H1 (cell line): ENCODE measurements around the gene ANK3. TPM values are rescaled to one million over a fixed set of nuclear protein-coding genes. Genes with fewer than 3 reads are reported as not detected.

Source experiments
- CTCF ChIA-PET: fragments of 300-600 bp; sonication (Branson Sonifier 250); formaldehyde crosslinking; loops from one replicate; lab custom pipeline; 2021; ENCODE audit not compliant: partially characterized antibody; lab: Charles Lee
- POLR2A ChIA-PET: fragments of 300-600 bp; sonication (Branson Sonifier 250); formaldehyde crosslinking; loops from one replicate; lab custom pipeline; 2021; ENCODE audit warnings: inconsistent platforms; ENCODE audit not compliant: partially characterized antibody; lab: Charles Lee
- DNase-seq, 2 experiments: peaks; one replicate each; pipeline versions ENCODE4 v3.0.0 to v3.0.0-alpha.2; 2010 to 2022; ENCODE audit warnings: low spot score in 2 of 2, low read depth in 1 of 2, mixed read lengths in 1 of 2
- FAIRE-seq: peaks from 2 replicates; lab custom pipeline; 2011; peaks lifted over from hg19 to GRCh38; lab: Jason Lieb, UNC
- H2AFZ ChIP-seq: 2 replicates; pipeline ENCODE4 v1.8.1; 2012; ENCODE audit warnings: low read length, inconsistent platforms
- H2AK5ac ChIP-seq: 2 replicates; pipeline ENCODE4 v1.6.1; 2013; ENCODE audit warnings: low read depth, low read length
- H2BK120ac ChIP-seq: replicated peaks from 2 replicates; pipeline ENCODE3; 2013; ENCODE audit warnings: low read depth, low read length, inconsistent platforms
- H2BK12ac ChIP-seq: 2 replicates; pipeline ENCODE4 v1.6.1; 2013; ENCODE audit warnings: low read depth, low read length
- H2BK15ac ChIP-seq: 2 replicates; pipeline ENCODE4 v1.6.1; 2013; ENCODE audit warnings: low read length
- H2BK20ac ChIP-seq: 2 replicates; pipeline ENCODE4 v1.6.1; 2013; ENCODE audit warnings: low read length
- H2BK5ac ChIP-seq: 2 replicates; pipeline ENCODE4 v1.6.1; 2013; ENCODE audit warnings: low read depth, low read length
- H3K14ac ChIP-seq: 2 replicates; pipeline ENCODE4 v1.6.1; 2013; ENCODE audit warnings: inconsistent platforms; ENCODE audit not compliant: insufficient read length
- H3K18ac ChIP-seq: 2 replicates; pipeline ENCODE4 v1.6.1; 2013; ENCODE audit warnings: low read length; ENCODE audit errors: extremely low read depth
- H3K23ac ChIP-seq: 2 replicates; pipeline ENCODE4 v1.6.1; 2013; ENCODE audit warnings: inconsistent platforms; ENCODE audit not compliant: insufficient read length
- H3K23me2 ChIP-seq: 2 replicates; pipeline ENCODE4 v1.6.1; 2013; ENCODE audit warnings: low read depth, low read length
- H3K27ac ChIP-seq: 2 replicates; pipeline ENCODE4 v1.6.1; 2011; ENCODE audit warnings: low read depth, low read length, inconsistent platforms
- H3K27me3 ChIP-seq, 4 experiments: replicated peaks in 1 of 4; 1 replicate in 1 of 4; 2 replicates in 3 of 4; pipeline versions ENCODE4 v1.6.1 to v1.8.1; 2011 to 2013; ENCODE audit warnings: low read length in 3 of 4, mild to moderate bottlenecking in 3 of 4, inconsistent platforms in 2 of 4, mixed read lengths in 2 of 4, moderate library complexity in 1 of 4; ENCODE audit not compliant: control insufficient read depth in 3 of 4, insufficient read depth in 3 of 4; ENCODE audit errors: extremely low read depth in 1 of 4
- H3K36me3 ChIP-seq, 4 experiments: 2 replicates each; pipeline versions ENCODE4 v1.6.1 to v1.8.1; 2011 to 2013; ENCODE audit warnings: mild to moderate bottlenecking in 4 of 4, low read length in 3 of 4, moderate library complexity in 2 of 4, control low read depth in 1 of 4, inconsistent platforms in 1 of 4; ENCODE audit not compliant: insufficient read depth in 4 of 4, control insufficient read depth in 2 of 4
- H3K4ac ChIP-seq: replicated peaks from 2 replicates; pipeline ENCODE3; 2013; ENCODE audit warnings: low read length, low read depth, mixed read lengths, inconsistent platforms; ENCODE audit not compliant: insufficient read length
- H3K4me1 ChIP-seq, 4 experiments: replicated peaks in 1 of 4; 1 replicate in 1 of 4; 2 replicates in 3 of 4; pipeline versions ENCODE4 v1.6.1 to v1.8.1; 2011 to 2013; ENCODE audit warnings: low read length in 3 of 4, inconsistent platforms in 2 of 4, mixed read lengths in 1 of 4; ENCODE audit not compliant: insufficient read depth in 4 of 4, control insufficient read depth in 3 of 4
- H3K4me2 ChIP-seq, 2 experiments: 2 replicates each; pipeline versions ENCODE4 v1.6.1 to v1.8.1; 2011 to 2013; ENCODE audit warnings: low read depth in 2 of 2, low read length in 2 of 2, control low read depth in 1 of 2, inconsistent platforms in 1 of 2, mild to moderate bottlenecking in 1 of 2; ENCODE audit not compliant: insufficient read depth in 1 of 2
- H3K4me3 ChIP-seq, 4 experiments: fragments of 200-600, 300-600 bp in 1 of 4; sonication (generic), shearing (Covaris generic), sonication (Bioruptor Twin) in 1 of 4; 2 replicates each; pipeline versions ENCODE4 v1.5.1 to v1.8.1; 2011 to 2016; ENCODE audit warnings: low read length in 4 of 4, low read depth in 3 of 4, control low read depth in 2 of 4, inconsistent platforms in 2 of 4, mild to moderate bottlenecking in 2 of 4, mixed read lengths in 1 of 4, moderate library complexity in 1 of 4; ENCODE audit not compliant: insufficient read depth in 2 of 4; ENCODE audit errors: extremely low read depth in 1 of 4
- H3K56ac ChIP-seq: replicated peaks from 2 replicates; pipeline ENCODE3; 2013; ENCODE audit warnings: low read depth, mild to moderate bottlenecking, mixed read lengths, low read length, inconsistent platforms; ENCODE audit not compliant: insufficient read length
- H3K79me1 ChIP-seq: 2 replicates; pipeline ENCODE4 v1.6.1; 2013; ENCODE audit warnings: low read depth, low read length, control low read depth
- H3K79me2 ChIP-seq, 2 experiments: 2 replicates each; pipeline versions ENCODE4 v1.6.1 to v1.8.1; 2012 to 2013; ENCODE audit warnings: low read length in 2 of 2, mild to moderate bottlenecking in 2 of 2, inconsistent platforms in 1 of 2; ENCODE audit not compliant: insufficient read depth in 2 of 2, control insufficient read depth in 1 of 2
- H3K9ac ChIP-seq, 4 experiments: replicated peaks in 1 of 4; 1 replicate in 1 of 4; 2 replicates in 3 of 4; pipeline versions ENCODE4 v1.6.1 to v1.8.1; 2011 to 2013; ENCODE audit warnings: low read depth in 3 of 4, low read length in 3 of 4, control low read depth in 2 of 4, mild to moderate bottlenecking in 2 of 4, moderate library complexity in 2 of 4, inconsistent platforms in 1 of 4; ENCODE audit errors: extremely low read depth in 1 of 4
- H3K9me3 ChIP-seq, 2 experiments: 2 replicates each; pipeline versions ENCODE4 v1.6.1 to v1.8.1; 2012 to 2013; ENCODE audit warnings: mild to moderate bottlenecking in 2 of 2, moderate library complexity in 2 of 2, control low read depth in 1 of 2, inconsistent platforms in 1 of 2, low read depth in 1 of 2, low read length in 1 of 2, mixed read lengths in 1 of 2; ENCODE audit not compliant: insufficient read depth in 2 of 2
- H4K20me1 ChIP-seq, 2 experiments: replicated peaks in 1 of 2; 2 replicates each; pipeline versions ENCODE3 to v1.8.1; 2011 to 2013; ENCODE audit warnings: inconsistent platforms in 2 of 2, low read length in 2 of 2, mild to moderate bottlenecking in 1 of 2; ENCODE audit not compliant: insufficient read depth in 2 of 2, control insufficient read depth in 1 of 2
- H4K5ac ChIP-seq: 2 replicates; pipeline ENCODE4 v1.6.1; 2013; ENCODE audit warnings: low read length, low read depth, mixed read lengths, inconsistent platforms; ENCODE audit not compliant: insufficient read length
- H4K8ac ChIP-seq: 2 replicates; pipeline ENCODE4 v1.8.0; 2013; ENCODE audit warnings: mild to moderate bottlenecking, moderate library complexity, low read length, inconsistent platforms; ENCODE audit not compliant: insufficient read depth; ENCODE audit errors: extremely low read depth
- H4K91ac ChIP-seq: replicated peaks from 2 replicates; pipeline ENCODE3; 2013; ENCODE audit warnings: low read length, mixed read lengths, inconsistent platforms; ENCODE audit not compliant: insufficient read length
- ATF2 ChIP-seq: IDR thresholded peaks from 2 replicates; pipeline ENCODE4 v1.6.1; 2012; ENCODE audit warnings: low read length, inconsistent platforms
- CTCF ChIP-seq, 3 experiments: IDR thresholded peaks; 1 replicate in 2 of 3; 2 replicates in 1 of 3; pipeline versions ENCODE4 v1.5.1 to v1.6.1; 2011; ENCODE audit warnings: low read length in 3 of 3, mild to moderate bottlenecking in 3 of 3, inconsistent platforms in 2 of 3, low read depth in 1 of 3, moderate library complexity in 1 of 3; ENCODE audit not compliant: insufficient read depth in 1 of 3; ENCODE audit errors: control extremely low read depth in 1 of 3
- JUN ChIP-seq: IDR thresholded peaks from 2 replicates; pipeline ENCODE4 v1.6.1; 2011; ENCODE audit warnings: low read depth, mild to moderate bottlenecking, improper control_type of control experiment, low read length
- MAX ChIP-seq: IDR thresholded peaks from 2 replicates; pipeline ENCODE4 v1.6.1; 2012; ENCODE audit warnings: inconsistent platforms
- RFX5 ChIP-seq: IDR thresholded peaks from 2 replicates; pipeline ENCODE4 v1.6.1; 2011; ENCODE audit warnings: low read depth, low read length, improper control_type of control experiment, borderline replicate concordance
- WGBS, 2 experiments: shearing (Covaris generic) in 1 of 2; methylation state at CpG; one replicate each; pipeline versions ENCODE4 v1.1.6 to v1.1.7; 2013 to 2015; ENCODE audit warnings: low lambda C conversion rate in 2 of 2, mixed read lengths in 2 of 2, inconsistent platforms in 1 of 2, low coverage in 1 of 2, missing lambda C conversion rate in 1 of 2; ENCODE audit not compliant: insufficient replicate concordance in 2 of 2, insufficient coverage in 1 of 2, insufficient read length in 1 of 2; ENCODE audit errors: extremely low coverage in 1 of 2, missing lambda C conversion rate in 1 of 2; 5-methylcytosine and 5-hydroxymethylcytosine counted together
- polyA plus RNA-seq, 7 experiments: library from polyadenylated mRNA; depleted of rRNA in 3 of 7; stranded (reverse) in 5 of 7; unstranded in 2 of 7; fragments of >200 nt in 5 of 7; fragments of 200-250 nt in 2 of 7; gene quantifications; 1 replicate in 5 of 7; 2 replicates in 1 of 7; 4 replicates in 1 of 7; pipeline versions ENCODE4 v1.2.1 to v1.2.3, GENCODE V29; 2011 to 2013; ENCODE audit warnings: missing spikeins in 2 of 7, mixed read lengths in 2 of 7
- total RNA-seq: library from RNA; stranded (reverse); fragmentation: NEBNext Ultra II Directional; extraction: Animal tissue kit (Norgen Biotek cat#: 25700); gene quantifications from 2 replicates; pipeline ENCODE4 v1.2.1, GENCODE V29; 2021

Gene ANK3
- total and polyA plus RNA-seq, 2 of the 8 experiments (the other 6 are each of a cell fraction or from before 2014, with no cell fraction given), result 18.1 to 67.9 TPM

- POLR2A ChIA-PET, result no interaction called here
- Histone ChIP-seq H3K23me2 (no peaks in the 10 kb centered on the region), H3K14ac (no peak overlapping the region), H2AK5ac (no peak overlapping the region), H4K5ac (no peak overlapping the region), H3K4ac (no peak overlapping the region), H2BK12ac (no peak overlapping the region), H3K27ac (no peak overlapping the region), H3K36me3 (no peaks in the 10 kb centered on the region), H3K27me3 (no peaks in the 10 kb centered on the region), H2BK15ac (no peak overlapping the region), H2BK20ac (no peak overlapping the region), H3K4me3 (no peak overlapping the region), H3K79me1 (no peaks in the 10 kb centered on the region), H3K9me3 (no peaks in the 10 kb centered on the region), H3K4me1 (no peaks in the 10 kb centered on the region), H3K4me2 (no peak overlapping the region), H2BK120ac (no peak overlapping the region), H3K56ac (no peak overlapping the region), H3K18ac (no peak overlapping the region), H4K20me1 (peaks cover 0 to 1% of the 10 kb centered on the region in 2 experiments), H3K23ac (no peak overlapping the region), H3K9ac (no peak overlapping the region), H4K91ac (no peak overlapping the region), H4K8ac (no peak overlapping the region), H2BK5ac (no peak overlapping the region), H3K79me2 (no peaks in the 10 kb centered on the region), H2AFZ (no peak overlapping the region)
- TF ChIP-seq CTCF (IDR thresholded peaks at IDR 0.05; ENCODE audit: control extremely low read depth in 1 of 3, insufficient read depth in 1 of 3, low read depth in 1 of 3, low read length in 3 of 3) (peak in 1 of 3 experiments; percentile 25; a peak in 1 of 4 replicates), MAX (no peak), ATF2 (no peak), JUN (no peak), RFX5 (no peak)
- DNase-seq (no peak), FAIRE-seq (no peak)
- WGBS, 2 experiments, result 76% methylated on average over 5 of the region's 5 CpGs; no CpG with 5 or more reads in 1 of the 2 experiments
- CTCF ChIA-PET, result interaction anchor here (1.1 to 3.6 kb wide), 3 partner anchors 9 to 84 kb away, joined by 3 to 18 read pairs (median 13); no protein-coding TSS in a partner anchor
Measured at GRCh38 chr10:60124536-60124935, 265.1 kb downstream of the ANK3 start.
